ENCODE data around the gene RPGR. TPM values are rescaled to one million over a fixed set of nuclear protein-coding genes. Genes with fewer than 3 reads are reported as not detected.

RPGR gene
- total RNA-seq, 1 experiment from 2014 or later = 10.4 TPM

DNA sequence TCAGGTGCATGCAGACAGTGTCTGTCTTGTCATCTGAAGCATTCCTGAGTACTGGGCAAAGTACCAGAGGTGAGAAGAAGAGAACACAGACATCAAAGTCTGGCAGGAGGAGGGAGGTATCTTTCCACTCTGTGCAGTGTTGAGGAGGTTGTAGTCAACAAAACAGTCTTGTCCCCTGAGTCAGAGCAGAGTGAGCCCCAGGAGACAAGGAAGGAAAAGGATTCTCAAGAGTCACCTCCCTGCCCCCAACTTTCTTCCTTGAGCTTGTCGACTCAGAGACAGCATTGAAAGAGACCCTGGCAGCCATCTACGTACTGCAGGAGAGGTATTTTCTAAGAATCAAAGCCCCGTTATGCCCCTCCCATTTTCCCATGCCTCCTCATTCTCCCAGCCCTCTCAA lies 102.2 kb downstream of the RPGR start:
- no peak overlapping the region for H3K9ac ChIP-seq (ENCODE audit: low read length)
- no peaks in the 10 kb centered on the region for H3K9me2 ChIP-seq (ENCODE audit: insufficient read depth)
- no peak overlapping the region for H2AFZ ChIP-seq (ENCODE audit: low read depth, low read length, poor library complexity, severe bottlenecking)
- H3K27me3 ChIP-seq (ENCODE audit: insufficient read depth, low read length) = no peaks in the 10 kb centered on the region
- intact Hi-C loops (cut with micrococcal nuclease) = no loop called here
- TF ChIP-seq YY1 (IDR thresholded peaks at IDR 0.05; ENCODE audit: extremely low read depth, insufficient replicate concordance, low read depth, low read length) = no peak
- no peak for TF ChIP-seq CEBPB (IDR thresholded peaks at IDR 0.05; ENCODE audit: low read depth)
- no peak for TF ChIP-seq ZFX (IDR thresholded peaks at IDR 0.05)
- no peak for TF ChIP-seq EZH2 (IDR thresholded peaks at IDR 0.05)
- no peak for TF ChIP-seq POLR2AphosphoS5 (IDR thresholded peaks at IDR 0.05; ENCODE audit: low read depth, low read length)
- no peak for TF ChIP-seq CBX3 (IDR thresholded peaks at IDR 0.05; ENCODE audit: low read depth)
- no peak for TF ChIP-seq SP1 (IDR thresholded peaks at IDR 0.05; ENCODE audit: low read depth)
- TF ChIP-seq, protein P1, sequence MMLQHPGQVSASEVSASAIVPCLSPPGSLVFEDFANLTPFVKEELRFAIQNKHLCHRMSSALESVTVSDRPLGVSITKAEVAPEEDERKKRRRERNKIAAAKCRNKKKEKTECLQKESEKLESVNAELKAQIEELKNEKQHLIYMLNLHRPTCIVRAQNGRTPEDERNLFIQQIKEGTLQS (IDR thresholded peaks at IDR 0.05) = no peak
- TF ChIP-seq, protein P2, sequence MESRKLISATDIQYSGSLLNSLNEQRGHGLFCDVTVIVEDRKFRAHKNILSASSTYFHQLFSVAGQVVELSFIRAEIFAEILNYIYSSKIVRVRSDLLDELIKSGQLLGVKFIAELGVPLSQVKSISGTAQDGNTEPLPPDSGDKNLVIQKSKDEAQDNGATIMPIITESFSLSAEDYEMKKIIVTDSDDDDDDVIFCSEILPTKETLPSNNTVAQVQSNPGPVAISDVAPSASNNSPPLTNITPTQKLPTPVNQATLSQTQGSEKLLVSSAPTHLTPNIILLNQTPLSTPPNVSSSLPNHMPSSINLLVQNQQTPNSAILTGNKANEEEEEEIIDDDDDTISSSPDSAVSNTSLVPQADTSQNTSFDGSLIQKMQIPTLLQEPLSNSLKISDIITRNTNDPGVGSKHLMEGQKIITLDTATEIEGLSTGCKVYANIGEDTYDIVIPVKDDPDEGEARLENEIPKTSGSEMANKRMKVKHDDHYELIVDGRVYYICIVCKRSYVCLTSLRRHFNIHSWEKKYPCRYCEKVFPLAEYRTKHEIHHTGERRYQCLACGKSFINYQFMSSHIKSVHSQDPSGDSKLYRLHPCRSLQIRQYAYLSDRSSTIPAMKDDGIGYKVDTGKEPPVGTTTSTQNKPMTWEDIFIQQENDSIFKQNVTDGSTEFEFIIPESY (IDR thresholded peaks at IDR 0.05; ENCODE audit: extremely low read depth, insufficient replicate concordance, low read length) = no peak
- TF ChIP-seq TCF7L2 (IDR thresholded peaks at IDR 0.05; ENCODE audit: borderline replicate concordance, extremely low read depth, insufficient read depth, insufficient read length) = no peak
- TF ChIP-seq EZH2phosphoT487 (IDR thresholded peaks at IDR 0.05; ENCODE audit: borderline replicate concordance) = no peak
- no peaks in the 10 kb centered on the region for H3K36me3 ChIP-seq (ENCODE audit: control insufficient read depth in 1 of 2, insufficient read depth in 2 of 2, low read length in 2 of 2)
- H3K27ac ChIP-seq (ENCODE audit: low read depth, low read length) = no peak overlapping the region
- H3K4me1 ChIP-seq (ENCODE audit: control insufficient read depth in 1 of 2, insufficient read depth in 2 of 2, low read length in 2 of 2) = peaks cover 0 to 5% of the 10 kb centered on the region in 2 experiments; a peak in 1 of 4 replicates
- H3K4me2 ChIP-seq (ENCODE audit: low read length) = no peak overlapping the region
- ATAC-seq (no peak), DNase-seq (ENCODE audit: low read depth, low spot score) (no peak)
- ChIA-PET CTCF (no interaction called here), POLR2A (no interaction called here), RAD21 (ENCODE audit: low non-redundant PET in 1 of 2, low total read pairs in 2 of 2, uncharacterized antibody in 2 of 2, unreplicated experiment in 2 of 2) (no interaction called here)
- BruUV-seq (replicated peaks) = no TSS peak
- no peaks in the 10 kb centered on the region for H4K20me1 ChIP-seq (ENCODE audit: insufficient read depth)
- H3K79me2 ChIP-seq (ENCODE audit: insufficient read depth, low read length) = no peaks in the 10 kb centered on the region
- H3K4me3 ChIP-seq (replicated peaks in 1 of 2; ENCODE audit: low read depth in 1 of 2, low read length in 2 of 2) = no peak overlapping the region
- H3K9me3 ChIP-seq (ENCODE audit: control insufficient read depth in 1 of 2, insufficient read depth in 1 of 2, low read depth in 1 of 2, low read length in 2 of 2) = no peaks in the 10 kb centered on the region
